GM12878 (cell line): ENCODE data around the gene TK1. TPM values are rescaled to one million over a fixed set of nuclear protein-coding genes. Genes with fewer than 3 reads are reported as not detected.

Experiments
- CEBPZ ChIP-seq: fragments of 150-350 bp; IDR thresholded peaks from 2 replicates; pipeline ENCODE4 v1.6.1; 2016; ENCODE audit warnings: low read depth, low read length
- CHD1 ChIP-seq: IDR thresholded peaks from 2 replicates; pipeline ENCODE4 v1.6.1; 2012; ENCODE audit warnings: low read depth, low read length, improper control_type of control experiment
- GATAD2B ChIP-seq: fragments of 450-650 bp; conservative IDR thresholded peaks from 2 replicates; pipeline ENCODE4 v1.6.1; 2017; ENCODE audit warnings: low read depth, mild to moderate bottlenecking, moderate library complexity
- HDAC6 ChIP-seq: fragments of 200-600 bp; sonication (generic); IDR thresholded peaks from one replicate; pipeline ENCODE4 v1.8.0; 2017; ENCODE audit warnings: antibody characterized with exemption; ENCODE audit not compliant: unreplicated experiment
- HDGF ChIP-seq: fragments of 450-650 bp; IDR thresholded peaks from 2 replicates; pipeline ENCODE4 v1.6.1; 2016; ENCODE audit warnings: antibody characterized with exemption
- JUNB ChIP-seq: IDR thresholded peaks from 2 replicates; pipeline ENCODE4 v1.6.1; 2016; ENCODE audit warnings: antibody characterized with exemption, mild to moderate bottlenecking
- MEF2B ChIP-seq: fragments of 450-650 bp; IDR thresholded peaks from 2 replicates; pipeline ENCODE4 v1.6.1; 2018; ENCODE audit warnings: mild to moderate bottlenecking, moderate library complexity; ENCODE audit not compliant: partially characterized antibody, poor library complexity, severe bottlenecking
- MTA2 ChIP-seq: fragments of 450-650 bp; IDR thresholded peaks from 2 replicates; pipeline ENCODE4 v1.6.1; 2016; ENCODE audit warnings: low read depth, mild to moderate bottlenecking, moderate library complexity
- NBN ChIP-seq: fragments of 450-650 bp; IDR thresholded peaks from 2 replicates; pipeline ENCODE4 v1.6.1; 2016
- NR2F1 ChIP-seq: fragments of 450-650 bp; conservative IDR thresholded peaks from 2 replicates; pipeline ENCODE4 v1.6.1; 2017; ENCODE audit warnings: mild to moderate bottlenecking
- NRF1 ChIP-seq: conservative IDR thresholded peaks from 2 replicates; pipeline ENCODE4 v1.6.1; 2011; ENCODE audit warnings: mild to moderate bottlenecking, low read depth, low read length, improper control_type of control experiment
- PAX5 ChIP-seq: IDR thresholded peaks from 2 replicates; pipeline ENCODE4 v1.6.1; 2011; ENCODE audit warnings: low read depth, low read length, borderline replicate concordance
- RBBP5 ChIP-seq: fragments of 200-600 bp; sonication (generic); conservative IDR thresholded peaks from 2 replicates; pipeline ENCODE4 v1.6.1; 2016
- RELB ChIP-seq: fragments of 450-650 bp; IDR thresholded peaks from 2 replicates; pipeline ENCODE4 v1.6.1; 2017; ENCODE audit warnings: low read depth, mild to moderate bottlenecking, moderate library complexity
- RUNX3 ChIP-seq: IDR thresholded peaks from 2 replicates; pipeline ENCODE4 v1.6.1; 2012; ENCODE audit warnings: low read length, inconsistent platforms
- ZNF592 ChIP-seq: fragments of 450-650 bp; IDR thresholded peaks from 2 replicates; pipeline ENCODE4 v1.6.1; 2017; ENCODE audit warnings: mild to moderate bottlenecking, moderate library complexity
- polyA plus RNA-seq, 11 experiments: library from polyadenylated mRNA; depleted of rRNA in 4 of 11; unstranded in 6 of 11; stranded (reverse) in 5 of 11; fragments of >200 nt; fragmentation: Nextera tagmentation in 4 of 11; fragmentation: Illumina TruSeq in 1 of 11; extraction: Ambion mirVana in 4 of 11; extraction: Trizol in 1 of 11; gene quantifications; 1 replicate in 1 of 11; 2 replicates in 10 of 11; pipeline versions ENCODE4 v1.2.1 to v1.2.3, GENCODE V29; 2011 to 2016; ENCODE audit warnings: inconsistent platforms in 2 of 11, missing spikeins in 2 of 11, low read depth in 1 of 11
- total RNA-seq, 4 experiments: library from RNA; depleted of rRNA in 3 of 4; stranded (reverse); fragments of >200 nt in 3 of 4; fragmentation: Illumina TruSeq in 1 of 4; extraction: Trizol in 1 of 4; gene quantifications; 2 replicates each; pipeline versions ENCODE4 v1.2.1 to v1.2.3, GENCODE V29; 2013 to 2021
- TF ChIP-seq, protein P1 (sequence below): IDR thresholded peaks from 2 replicates; pipeline ENCODE4 v1.6.1; 2012; ENCODE audit warnings: low read length, inconsistent platforms
- TF ChIP-seq, protein P2 (sequence below): IDR thresholded peaks from 2 replicates; pipeline ENCODE4 v1.6.1; 2011; ENCODE audit warnings: borderline replicate concordance, low read depth, mild to moderate bottlenecking, moderate library complexity, low read length; ENCODE audit not compliant: insufficient read depth, poor library complexity, severe bottlenecking

The TK1 gene
- total and polyA plus RNA-seq, 10 of the 15 experiments (the other 5 are each of a cell fraction or from before 2014, with no cell fraction given) = 4.6 to 175 (median 77.9) TPM

GRCh38 chr17:78168242-78168902, 18.5 kb downstream of the TK1 start, which contains the start of gene SYNGR2 (continued):
- TF ChIP-seq MEF2B (peak; percentile 61), JUNB (peak; percentile 77), RELB (no peak), RUNX3 (peak; percentile 47), CHD1 (no peak), HDGF (no peak), CEBPZ (no peak), RBBP5 (no peak), PAX5 (peak; percentile 45; the same call in 1 of the 2 replicates), NBN (no peak), GATAD2B (peak; percentile 95), MTA2 (0 out of 2 replicates have a peak, but pooled peaks have one; percentile 40), HDAC6 (no peak), NRF1 (no peak), NR2F1 (peak; percentile 86), ZNF592 (no peak)
- TF ChIP-seq, protein P1, sequence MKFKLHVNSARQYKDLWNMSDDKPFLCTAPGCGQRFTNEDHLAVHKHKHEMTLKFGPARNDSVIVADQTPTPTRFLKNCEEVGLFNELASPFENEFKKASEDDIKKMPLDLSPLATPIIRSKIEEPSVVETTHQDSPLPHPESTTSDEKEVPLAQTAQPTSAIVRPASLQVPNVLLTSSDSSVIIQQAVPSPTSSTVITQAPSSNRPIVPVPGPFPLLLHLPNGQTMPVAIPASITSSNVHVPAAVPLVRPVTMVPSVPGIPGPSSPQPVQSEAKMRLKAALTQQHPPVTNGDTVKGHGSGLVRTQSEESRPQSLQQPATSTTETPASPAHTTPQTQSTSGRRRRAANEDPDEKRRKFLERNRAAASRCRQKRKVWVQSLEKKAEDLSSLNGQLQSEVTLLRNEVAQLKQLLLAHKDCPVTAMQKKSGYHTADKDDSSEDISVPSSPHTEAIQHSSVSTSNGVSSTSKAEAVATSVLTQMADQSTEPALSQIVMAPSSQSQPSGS = no peak
- TF ChIP-seq, protein P2, sequence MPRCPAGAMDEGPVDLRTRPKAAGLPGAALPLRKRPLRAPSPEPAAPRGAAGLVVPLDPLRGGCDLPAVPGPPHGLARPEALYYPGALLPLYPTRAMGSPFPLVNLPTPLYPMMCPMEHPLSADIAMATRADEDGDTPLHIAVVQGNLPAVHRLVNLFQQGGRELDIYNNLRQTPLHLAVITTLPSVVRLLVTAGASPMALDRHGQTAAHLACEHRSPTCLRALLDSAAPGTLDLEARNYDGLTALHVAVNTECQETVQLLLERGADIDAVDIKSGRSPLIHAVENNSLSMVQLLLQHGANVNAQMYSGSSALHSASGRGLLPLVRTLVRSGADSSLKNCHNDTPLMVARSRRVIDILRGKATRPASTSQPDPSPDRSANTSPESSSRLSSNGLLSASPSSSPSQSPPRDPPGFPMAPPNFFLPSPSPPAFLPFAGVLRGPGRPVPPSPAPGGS = peak; percentile 24
